ENCODE data around the gene MSX1. TPM values are rescaled to one million over a fixed set of nuclear protein-coding genes. Genes with fewer than 3 reads are reported as not detected.
A peak's percentile ranks its signal among the peaks of the same experiment; 100 is the strongest.

MSX1 gene
- total and polyA plus RNA-seq, 2 of the 13 experiments (the other 11 are each of a cell fraction or from before 2014, with no cell fraction given): 12.1 to 14.9 TPM

GRCh38 chr4:4836044-4836443 lies 23.4 kb upstream of the MSX1 start:
- ATAC-seq (no peak), FAIRE-seq (no peak), DNase-seq (ENCODE audit: low spot score) (no peak)
- H3K4me1 ChIP-seq (ENCODE audit: insufficient read depth, low read length): peaks cover 51% of the 10 kb centered on the region
- in situ Hi-C loops (cut with HindIII; ENCODE audit: extremely low pct_ligation_motif_present, low pct_unique_long_range_greater_than_20kb) (no loop called here), intact Hi-C loops (cut with micrococcal nuclease; ENCODE audit: unreplicated experiment) (no loop called here)
- H3K27me3 ChIP-seq (ENCODE audit: control insufficient read depth in 1 of 2, insufficient read depth in 2 of 2, low read length in 2 of 2): no peaks in the 10 kb centered on the region
- H3K4me3 ChIP-seq (replicated peaks in 1 of 3; ENCODE audit: insufficient read depth in 1 of 3, low read depth in 2 of 3, low read length in 3 of 3): no peak overlapping the region
- no peak overlapping the region for H3K4me2 ChIP-seq (ENCODE audit: low read depth, low read length)
- no TSS peak for BruUV-seq (replicated peaks)
- H3K27ac ChIP-seq (ENCODE audit: extremely low read length, insufficient read depth, low read length): no peak overlapping the region
- no peaks in the 10 kb centered on the region for H4K20me1 ChIP-seq (ENCODE audit: insufficient read depth, low read length)
- H3K9me3 ChIP-seq (ENCODE audit: low read length): 0 out of 2 replicates have a peak, but pooled peaks cover 4% of the 10 kb centered on the region
- no peaks in the 10 kb centered on the region for H3K79me2 ChIP-seq (ENCODE audit: insufficient read depth, low read length)
- ChIA-PET POLR2A (interaction anchor here (1.4 kb wide), 1 partner anchor 24 kb away, joined by 4 read pairs; the partner anchor contains the start of gene MSX1), CTCF (ENCODE audit: low intra/inter-chr PET ratio, low total read pairs) (no interaction called here)
- WGBS (ENCODE audit: low lambda C conversion rate): 45% methylated on average over 3 of the region's 3 CpGs
- H3K36me3 ChIP-seq (replicated peaks in 1 of 2; ENCODE audit: control insufficient read depth in 1 of 2, insufficient read depth in 2 of 2, low read length in 2 of 2): no peaks in the 10 kb centered on the region
- no peak overlapping the region for H3K9ac ChIP-seq (ENCODE audit: insufficient read depth, low read depth, low read length)
- no peak overlapping the region for H2AFZ ChIP-seq (ENCODE audit: low read length)
- TF ChIP-seq ESRRA (CRISPR knock-in tag; IDR thresholded peaks at IDR 0.05; ENCODE audit: low read depth) (no peak), ZNF660 (CRISPR knock-in tag; IDR thresholded peaks at IDR 0.05; ENCODE audit: borderline replicate concordance, low read depth) (no peak), HOXA3 (CRISPR knock-in tag; IDR thresholded peaks at IDR 0.05) (no peak), THAP7 (CRISPR knock-in tag; IDR thresholded peaks at IDR 0.05) (no peak), MEIS2 (CRISPR knock-in tag; IDR thresholded peaks at IDR 0.05) (no peak), RBAK (CRISPR knock-in tag; IDR thresholded peaks at IDR 0.05) (peak; percentile 86; the same call in 1 of the 2 replicates), TFAP4 (IDR thresholded peaks at IDR 0.05; ENCODE audit: borderline replicate concordance, low read depth) (no peak), ZHX2 (IDR thresholded peaks at IDR 0.05; ENCODE audit: low read depth) (no peak), ZHX2 (CRISPR knock-in tag; IDR thresholded peaks at IDR 0.05; ENCODE audit: borderline replicate concordance) (no peak), ZNF784 (CRISPR knock-in tag; IDR thresholded peaks at IDR 0.05; ENCODE audit: borderline replicate concordance) (no peak), SMAD9 (CRISPR knock-in tag; IDR thresholded peaks at IDR 0.05) (no peak), MLXIP (CRISPR knock-in tag; IDR thresholded peaks at IDR 0.05; ENCODE audit: borderline replicate concordance) (no peak), ZNF576 (CRISPR knock-in tag; IDR thresholded peaks at IDR 0.05) (no peak)
